Type B pancreatic cell (in vitro differentiated cells): Measurements from ENCODE around the gene ETV4. TPM values are rescaled to one million over a fixed set of nuclear protein-coding genes. Genes with fewer than 3 reads are reported as not detected.
A peak's percentile ranks its signal among the peaks of the same experiment; 100 is the strongest.
"Not testable (repeated sequence)": the region's sequence is repeated elsewhere in the genome, so short reads cannot be mapped to it uniquely, and the experiment has no call there.

Source experiments
- DNase-seq: peaks from one replicate; pipeline ENCODE4 v3.0.0; 2021; ENCODE audit warnings: mixed read lengths; ENCODE audit not compliant: unreplicated experiment; ENCODE audit errors: extremely low spot score
- H3K27ac Mint-ChIP-seq: 2 replicates; pipeline ENCODE4 v1.8.0; 2021; ENCODE audit warnings: mild to moderate bottlenecking, mixed read lengths
- H3K27me3 Mint-ChIP-seq: 2 replicates; pipeline ENCODE4 v1.8.0; 2021; ENCODE audit warnings: mixed read lengths
- H3K36me3 Mint-ChIP-seq: 2 replicates; pipeline ENCODE4 v1.8.0; 2021; ENCODE audit warnings: mixed read lengths
- H3K4me1 Mint-ChIP-seq: one replicate; pipeline ENCODE4 v1.8.0; 2021; ENCODE audit warnings: mixed read lengths; ENCODE audit not compliant: unreplicated experiment
- H3K4me3 Mint-ChIP-seq: 2 replicates; pipeline ENCODE4 v1.8.0; 2021; ENCODE audit warnings: mild to moderate bottlenecking, mixed read lengths
- H3K9me3 Mint-ChIP-seq: 2 replicates; pipeline ENCODE4 v1.8.0; 2021; ENCODE audit warnings: mixed read lengths
- CTCF ChIP-seq: fragments of 200-600 bp; sonication (generic); conservative IDR thresholded peaks from 2 replicates; pipeline ENCODE4 v1.5.0; 2021; ENCODE audit warnings: antibody characterized with exemption, mild to moderate bottlenecking
- total RNA-seq: library from RNA; stranded (reverse); gene quantifications from 2 replicates; pipeline ENCODE4 v1.2.1, GENCODE V29; 2021; ENCODE audit warnings: low replicate concordance

Gene ETV4
- total RNA-seq, 1 donor from 2014 or later, result 18.3 TPM

DNA sequence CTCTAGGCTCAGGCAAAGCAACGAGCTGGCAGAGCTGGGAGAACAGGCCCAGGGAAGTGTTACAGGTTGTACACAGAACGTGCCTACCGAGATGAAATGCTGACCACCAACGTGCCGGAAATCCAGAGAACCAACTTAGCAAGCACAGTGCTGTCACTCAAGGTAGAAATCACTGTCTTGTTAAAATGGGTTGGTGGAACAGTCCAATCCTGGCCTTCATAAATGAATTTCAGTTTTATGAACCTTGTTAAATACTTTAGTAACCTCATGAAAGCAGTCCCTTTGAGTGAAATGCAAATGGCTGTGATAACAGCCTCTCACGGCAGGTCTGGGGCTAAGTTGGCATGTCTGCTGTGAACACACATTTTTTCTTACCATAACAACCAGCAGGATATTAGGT is 29.0 kb downstream of the ETV4 start:
- Mint-ChIP-seq H3K4me3 (no peak overlapping the region), H3K27me3 (no peaks in the 10 kb centered on the region)

GRCh38 chr17:43515656-43516055 is 30.5 kb downstream of the ETV4 start:
- no peaks in the 10 kb centered on the region for H3K27me3 Mint-ChIP-seq
- peaks cover 17% of the 10 kb centered on the region for H3K36me3 Mint-ChIP-seq
- no peaks in the 10 kb centered on the region for H3K9me3 Mint-ChIP-seq
- H3K27ac Mint-ChIP-seq, result no peak overlapping the region
- no peak for DNase-seq
- peaks cover 3% of the 10 kb centered on the region for H3K4me1 Mint-ChIP-seq
- H3K4me3 Mint-ChIP-seq, result no peak overlapping the region
- TF ChIP-seq CTCF, result no peak

More for the DNA sequence above, 29.0 kb downstream of the ETV4 start:
- no peak for DNase-seq
- Mint-ChIP-seq H3K4me1 (peaks cover 4% of the 10 kb centered on the region), H3K27ac (no peak overlapping the region), H3K36me3 (peaks cover 22% of the 10 kb centered on the region), H3K9me3 (no peaks in the 10 kb centered on the region)
- no peak for TF ChIP-seq CTCF

GRCh38 chr17:43511199-43511598 is 34.9 kb downstream of the ETV4 start:
- H3K9me3 Mint-ChIP-seq, DNase-seq, H3K27me3 Mint-ChIP-seq, H3K4me3 Mint-ChIP-seq, H3K27ac Mint-ChIP-seq, H3K4me1 Mint-ChIP-seq: not testable (repeated sequence)
- peaks cover 15% of the 10 kb centered on the region for H3K36me3 Mint-ChIP-seq

- not testable (repeated sequence) for H3K27ac Mint-ChIP-seq, DNase-seq, H3K9me3 Mint-ChIP-seq, H3K4me3 Mint-ChIP-seq, H3K27me3 Mint-ChIP-seq, H3K4me1 Mint-ChIP-seq
- peaks cover 15% of the 10 kb centered on the region for H3K36me3 Mint-ChIP-seq
These were observed 36.7 kb downstream of the ETV4 start for GRCh38 chr17:43509440-43509839.

- Mint-ChIP-seq H3K27me3 (no peaks in the 10 kb centered on the region), H3K9me3 (no peaks in the 10 kb centered on the region), H3K4me1 (no peaks in the 10 kb centered on the region), H3K36me3 (peaks cover 25% of the 10 kb centered on the region), H3K27ac (no peak overlapping the region), H3K4me3 (no peak overlapping the region)
- DNase-seq, result no peak
- TF ChIP-seq CTCF, result no peak
These were observed 55.5 kb downstream of the ETV4 start for GRCh38 chr17:43490621-43491020.

DNA sequence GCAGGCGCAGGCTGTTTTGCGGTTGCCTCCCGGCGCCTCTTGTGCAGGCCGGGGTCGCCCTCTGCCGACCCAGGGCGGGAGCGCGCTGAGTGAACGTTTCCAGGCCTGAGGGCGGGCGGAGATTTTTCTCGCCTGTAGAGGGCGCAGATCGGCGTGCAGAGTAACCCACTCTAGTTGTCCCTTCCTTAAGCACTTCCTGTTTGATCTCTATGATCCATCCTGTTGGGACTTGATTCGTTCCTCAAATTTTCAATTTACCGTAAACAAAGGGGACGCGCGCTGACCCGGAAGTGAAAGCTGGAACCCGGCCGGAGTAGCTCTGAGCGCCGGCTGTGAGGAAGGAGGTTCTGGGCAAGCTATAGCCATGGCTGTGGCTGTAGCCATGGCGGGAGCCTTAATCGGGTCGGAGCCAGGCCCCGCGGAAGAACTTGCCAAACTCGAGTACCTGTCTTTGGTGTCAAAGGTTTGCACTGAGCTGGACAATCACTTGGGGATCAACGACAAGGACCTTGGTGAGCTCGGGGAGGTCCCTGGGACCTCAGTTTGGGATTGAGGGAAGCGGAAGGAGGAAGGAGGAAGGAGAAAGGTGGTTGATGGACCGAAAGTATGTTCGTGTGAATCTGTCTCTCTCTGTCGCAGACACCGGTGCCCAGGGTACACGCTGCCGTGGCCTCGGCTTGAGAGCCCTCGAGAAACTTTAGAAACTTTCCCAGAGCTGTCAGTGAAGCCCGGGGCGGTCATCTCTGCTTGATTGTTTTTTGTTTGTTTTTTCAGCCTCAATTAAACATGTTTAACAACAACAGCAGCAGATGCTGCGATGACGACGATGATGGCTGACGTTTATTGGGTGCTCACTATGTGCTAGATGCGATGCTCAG is 62.2 kb downstream of the ETV4 start, which contains the start of gene DHX8:
Gene DHX8, plus strand, starts transcription at position 302 of the 878 bp plus-strand sequence. Its CDS starts 63 bp downstream, at position 365.
- peaks cover 19% of the 10 kb centered on the region for H3K4me1 Mint-ChIP-seq
- H3K4me3 Mint-ChIP-seq, result peak within 1 kb of the TSS; percentile 100
- H3K27me3 Mint-ChIP-seq, result no peaks in the 10 kb centered on the region
- H3K9me3 Mint-ChIP-seq, result no peaks in the 10 kb centered on the region
- peak; percentile 100 for TF ChIP-seq CTCF
- DNase-seq, result peak; percentile 99
- no peaks in the 10 kb centered on the region for H3K36me3 Mint-ChIP-seq
- peak within 1 kb of the TSS; percentile 98 for H3K27ac Mint-ChIP-seq
